IPS DF 19.7 (cell line): ENCODE results near the gene SELENOK.
A peak's percentile ranks its signal among the peaks of the same experiment; 100 is the strongest.
"Not testable (repeated sequence)": the region's sequence is repeated elsewhere in the genome, so short reads cannot be mapped to it uniquely, and the experiment has no call there.

Experiments used
- DNase-seq: peaks from one replicate; pipeline ENCODE4 v3.0.0-alpha.2; 2013; ENCODE audit warnings: low read depth, low spot score

The SELENOK gene

DNA sequence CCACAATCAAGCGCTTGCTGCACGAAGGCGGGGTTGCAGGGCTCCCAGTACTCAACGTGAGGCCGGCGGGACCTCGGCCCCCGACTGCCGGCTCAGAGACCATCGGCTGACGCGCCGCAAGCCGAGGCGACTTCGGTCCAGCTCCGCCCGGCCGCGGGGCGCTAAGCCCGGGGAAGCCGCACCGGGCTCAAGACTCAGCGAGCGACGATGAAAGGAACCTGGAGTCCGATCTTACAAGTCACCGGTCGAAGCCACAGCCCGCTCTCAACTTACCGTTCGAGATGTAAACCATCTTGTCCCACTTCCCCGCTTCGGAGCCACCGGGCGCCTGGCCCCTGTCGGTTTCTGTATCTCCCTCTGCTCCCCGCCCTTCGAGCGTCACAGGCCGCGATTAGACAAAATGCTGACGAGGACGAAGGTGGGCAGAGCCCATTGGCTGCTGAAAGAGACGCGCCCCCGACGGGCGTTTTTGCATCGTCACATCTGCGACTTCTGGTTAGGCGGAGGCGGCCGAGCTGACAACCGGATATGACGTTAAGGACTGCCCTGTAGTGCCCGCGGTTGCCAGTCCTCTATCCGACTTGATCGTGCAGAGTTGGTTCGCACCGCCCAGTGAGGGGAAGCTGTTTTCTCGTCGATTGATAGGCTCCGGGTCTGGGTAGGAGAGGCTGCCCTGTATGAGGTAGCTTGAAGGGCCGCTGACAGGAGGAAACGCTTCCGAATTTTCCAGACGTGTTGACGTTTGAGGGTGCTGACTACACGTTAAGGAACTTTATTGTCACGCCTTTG, at the start of gene SELENOK:
TSS of gene SELENOK (minus strand) at position 363 of the 789 bp plus-strand sequence.
- peak; percentile 98 for DNase-seq

DNA sequence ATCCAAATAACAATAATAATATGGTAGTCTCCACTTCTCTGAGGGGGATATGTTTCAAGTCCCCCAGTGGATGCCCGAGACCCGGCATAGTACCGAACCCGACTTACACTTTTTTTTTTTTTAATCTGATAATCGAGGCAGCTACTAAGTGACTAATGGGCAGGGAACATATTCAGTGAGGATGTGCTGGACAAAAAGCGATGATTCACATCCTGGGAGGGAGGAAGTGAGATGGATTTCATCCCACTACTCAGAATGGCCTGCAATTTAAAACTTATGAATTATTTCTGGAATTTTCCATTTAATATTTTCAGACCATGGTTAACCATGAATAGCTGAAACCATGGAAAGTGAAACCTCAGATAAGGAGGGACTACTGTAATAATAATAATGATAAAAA, 49.5 kb upstream of the SELENOK start:
- DNase-seq = no peak

DNA sequence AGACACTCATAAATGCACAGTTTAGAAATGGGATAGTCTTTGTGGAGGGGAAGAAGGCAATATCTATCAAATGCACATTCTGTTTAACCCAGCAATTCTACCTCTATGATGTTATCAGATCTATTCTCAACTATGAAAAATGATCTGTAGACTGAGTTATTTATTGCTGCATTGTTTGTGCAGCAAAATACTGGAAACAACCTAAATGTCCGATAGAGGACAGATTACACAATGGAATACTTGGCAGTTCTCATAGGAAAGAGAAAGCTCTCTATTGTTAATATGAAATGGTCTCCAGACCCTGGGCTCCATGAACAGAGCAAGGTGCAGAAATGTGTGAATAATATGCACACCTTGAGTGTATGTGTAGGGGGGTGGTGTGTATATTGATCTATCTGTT, 49.0 kb upstream of the SELENOK start:
- no peak for DNase-seq

DNA sequence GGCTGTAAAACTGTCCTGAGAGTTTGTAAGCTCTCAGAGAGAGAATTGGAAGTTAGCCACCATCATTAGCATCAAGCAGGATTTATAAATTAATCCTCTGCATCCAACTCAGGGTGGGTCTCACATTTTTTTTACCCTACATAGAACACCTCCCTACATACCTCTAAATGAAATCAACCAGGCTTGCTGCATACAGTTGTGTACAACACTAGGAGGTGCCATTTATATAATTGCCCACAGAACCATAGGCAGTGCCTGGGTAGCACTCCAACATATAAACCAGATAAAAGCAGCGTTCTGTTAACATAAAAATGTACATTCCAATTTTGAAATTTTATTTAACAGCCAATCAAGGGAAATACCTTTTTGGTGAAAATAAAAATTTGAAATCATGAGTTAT, 48.2 kb upstream of the SELENOK start:
- DNase-seq = no peak

DNA sequence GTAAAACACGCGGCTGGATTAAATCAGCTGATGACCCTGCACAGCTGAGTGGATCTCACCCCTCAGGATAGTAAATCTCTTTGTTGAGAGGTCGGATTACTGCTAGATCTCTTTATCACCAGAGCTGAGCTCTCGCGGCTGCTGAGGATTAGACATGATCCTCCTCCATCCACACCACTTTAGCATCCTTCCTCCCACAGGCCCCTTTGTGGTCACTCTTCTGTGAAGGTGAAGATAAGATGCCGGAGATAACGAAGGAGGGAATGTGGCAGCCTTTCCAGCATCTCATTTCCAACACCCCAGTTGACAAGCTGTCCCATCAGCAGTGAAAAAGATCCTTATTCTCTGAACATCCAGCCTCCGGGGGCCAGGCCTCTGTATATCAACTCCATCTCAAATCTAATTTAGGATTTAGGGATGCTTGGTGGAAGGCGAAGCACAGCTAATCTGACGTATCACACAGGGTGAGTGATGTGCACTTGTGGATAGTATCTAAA, 47.5 kb upstream of the SELENOK start:
- DNase-seq = no peak

DNA sequence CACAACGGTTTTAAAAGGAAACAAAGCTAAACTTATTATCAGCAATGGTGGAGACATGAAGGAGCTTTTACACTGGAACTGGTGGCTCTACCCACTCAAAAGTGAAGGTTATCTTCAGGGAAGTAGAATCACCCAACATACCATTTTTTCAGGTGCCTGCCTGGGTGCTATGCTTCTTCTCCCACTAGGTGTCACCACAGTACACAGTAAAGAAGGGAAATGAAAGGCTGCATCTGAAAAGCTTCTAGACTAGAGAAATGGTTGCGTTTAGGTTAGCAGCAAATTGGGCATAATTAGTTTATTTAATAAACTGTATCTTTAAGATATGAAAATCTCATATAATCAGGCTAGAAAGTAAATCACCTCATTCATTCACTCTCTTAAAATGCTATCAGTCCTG, 47.0 kb upstream of the SELENOK start:
- DNase-seq = peak; percentile 12

DNA sequence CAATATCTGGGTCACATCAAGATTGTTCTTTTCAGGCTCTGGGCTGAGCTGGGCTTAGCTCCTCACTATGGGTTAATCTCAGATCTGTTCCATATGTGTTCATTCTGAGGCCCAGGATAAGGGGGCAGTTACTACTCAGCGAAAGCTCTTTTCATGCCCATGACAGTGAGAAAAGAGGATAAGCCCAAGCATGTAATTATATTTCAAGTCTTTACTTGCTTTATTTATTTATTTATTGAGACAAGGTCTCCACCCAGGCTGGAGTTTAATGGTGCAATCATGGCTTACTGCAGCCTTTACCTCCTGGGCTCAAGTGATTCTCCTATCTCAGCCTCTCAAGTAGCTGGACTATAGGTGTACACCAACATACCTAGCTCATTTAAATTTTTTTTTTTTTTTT, 44.7 kb upstream of the SELENOK start:
- no peak for DNase-seq

DNA sequence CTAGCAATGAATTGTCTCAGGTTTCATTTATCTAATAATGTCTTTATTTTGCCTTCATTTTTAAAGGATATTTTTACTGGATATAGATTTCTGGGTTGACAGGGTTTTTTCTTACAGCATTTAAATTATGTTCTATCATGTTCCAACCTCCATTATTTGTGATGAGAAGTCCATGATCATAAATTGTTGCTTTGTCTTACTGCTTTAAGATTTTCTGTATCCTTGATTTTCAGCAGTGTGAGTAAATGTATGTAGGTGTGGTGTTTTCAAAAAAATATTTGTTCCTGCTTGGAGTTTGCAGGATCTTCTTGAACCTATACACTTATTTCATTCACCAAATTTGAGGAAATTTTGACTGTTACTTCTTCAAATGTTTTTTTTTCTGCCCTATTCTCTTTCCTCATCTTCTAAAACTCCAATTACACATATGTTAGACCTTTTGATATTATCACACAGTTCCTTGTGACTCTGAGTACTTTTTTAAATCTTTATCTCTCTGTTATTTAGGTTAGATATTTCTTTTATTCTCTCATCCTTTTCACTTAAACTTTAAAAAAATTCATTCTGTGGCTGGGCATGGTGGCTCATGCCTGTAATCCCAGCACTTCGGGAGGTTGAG, 43.7 kb upstream of the SELENOK start:
- no peak for DNase-seq

DNA sequence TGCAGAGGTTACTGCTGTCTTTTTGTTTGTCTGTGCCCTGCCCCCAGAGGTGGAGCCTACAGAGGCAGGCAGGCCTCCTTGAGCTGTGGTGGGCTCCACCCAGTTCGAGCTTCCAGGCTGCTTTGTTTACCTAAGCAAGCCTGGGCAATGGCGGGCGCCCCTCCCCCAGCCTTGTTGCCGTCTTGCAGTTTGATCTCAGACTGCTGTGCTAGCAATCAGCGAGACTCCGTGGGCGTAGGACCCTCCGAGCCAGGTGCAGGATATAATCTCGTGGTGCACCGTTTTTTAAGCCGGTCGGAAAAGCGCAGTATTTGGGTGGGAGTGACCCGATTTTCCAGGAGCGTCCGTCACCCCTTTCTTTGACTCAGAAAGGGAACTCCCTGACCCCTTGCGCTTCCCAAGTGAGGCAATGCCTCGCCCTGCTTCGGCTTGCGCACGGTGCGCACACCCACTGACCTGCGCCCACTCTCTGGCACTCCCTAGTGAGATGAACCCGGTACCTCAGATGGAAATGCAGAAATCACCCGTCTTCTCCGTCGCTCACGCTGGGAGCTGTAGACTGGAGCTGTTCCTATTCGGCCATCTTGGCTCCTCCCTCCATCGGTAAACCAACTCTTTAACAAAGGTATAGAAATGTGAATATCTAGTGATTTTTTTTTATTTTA, 35.7 kb upstream of the SELENOK start:
- not testable (repeated sequence) for DNase-seq

DNA sequence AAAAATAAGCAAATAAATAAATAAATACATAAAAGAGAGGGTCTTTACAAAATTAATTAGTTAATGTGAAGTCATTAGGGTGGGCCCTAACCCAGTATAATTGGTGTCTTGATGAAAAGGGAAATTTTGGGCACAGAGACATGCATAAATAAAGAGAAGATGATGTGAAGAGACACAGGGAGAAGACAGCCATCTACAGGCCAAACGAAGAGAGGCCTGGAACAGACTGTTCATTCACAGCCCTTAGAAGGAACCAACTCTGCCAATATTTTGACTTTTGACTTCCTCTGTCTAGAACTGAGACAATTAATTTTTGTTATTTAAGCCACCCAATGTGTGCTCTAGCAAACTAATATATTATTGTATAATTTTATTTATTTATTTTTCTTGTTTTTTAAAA, 29.6 kb upstream of the SELENOK start:
- DNase-seq = no peak

DNA sequence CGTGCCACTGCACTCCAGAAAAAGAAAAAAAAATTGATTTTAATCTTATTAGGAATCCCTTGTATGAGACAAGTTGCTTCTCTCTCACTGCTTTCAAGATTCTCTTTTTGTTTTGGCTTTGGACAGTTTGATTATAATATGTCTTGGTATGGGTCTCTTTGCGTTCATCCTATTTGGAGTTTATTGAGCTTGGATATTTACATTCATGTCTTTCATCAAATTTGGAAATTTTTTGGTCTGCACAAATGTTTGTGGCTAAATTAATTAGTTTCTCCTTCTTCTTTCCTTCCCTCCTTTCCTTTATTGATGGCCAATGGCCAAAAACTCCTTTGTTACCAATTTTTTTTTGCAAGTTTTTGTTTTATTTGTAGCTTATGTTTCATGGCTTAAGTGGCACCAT, 28.1 kb upstream of the SELENOK start:
- DNase-seq = no peak

DNA sequence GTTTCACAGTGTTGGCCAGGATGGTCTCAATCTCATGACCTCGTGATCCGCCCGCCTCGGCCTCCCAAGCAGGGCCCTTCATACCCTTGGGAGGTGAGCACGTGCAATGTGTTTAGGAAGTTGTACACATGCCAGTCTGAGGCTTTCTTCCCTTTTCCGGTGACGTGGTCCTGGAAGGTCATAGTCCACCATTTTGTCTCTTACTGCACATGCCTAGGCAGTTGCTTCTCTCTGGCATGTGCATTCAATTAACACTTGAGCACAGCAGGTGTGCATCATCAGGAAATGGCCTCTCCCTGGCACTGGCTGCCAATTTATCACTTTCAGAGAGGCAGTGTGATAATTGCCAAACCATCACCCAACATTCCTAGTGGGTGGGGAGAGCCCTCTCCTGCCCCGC, 21.7 kb upstream of the SELENOK start:
- no peak for DNase-seq

DNA sequence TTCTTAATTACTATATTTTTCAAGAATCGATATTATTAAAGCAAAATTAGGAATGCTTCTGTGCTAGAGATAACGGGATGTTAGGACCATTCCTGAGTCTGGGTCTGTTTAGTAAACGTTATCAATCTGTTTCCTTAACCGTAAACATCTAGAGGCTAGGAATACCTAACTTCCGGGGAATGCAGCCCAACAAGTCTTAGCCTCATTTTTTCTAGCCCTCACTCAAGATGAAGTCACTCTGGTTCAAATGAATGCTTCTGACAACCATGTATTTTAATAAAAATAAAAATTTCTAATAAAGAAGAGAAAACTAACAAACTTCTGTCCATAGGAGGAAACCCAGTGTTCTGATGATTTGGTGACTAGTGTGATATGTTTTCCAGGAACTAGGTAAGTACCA, 11.1 kb upstream of the SELENOK start:
- no peak for DNase-seq

DNA sequence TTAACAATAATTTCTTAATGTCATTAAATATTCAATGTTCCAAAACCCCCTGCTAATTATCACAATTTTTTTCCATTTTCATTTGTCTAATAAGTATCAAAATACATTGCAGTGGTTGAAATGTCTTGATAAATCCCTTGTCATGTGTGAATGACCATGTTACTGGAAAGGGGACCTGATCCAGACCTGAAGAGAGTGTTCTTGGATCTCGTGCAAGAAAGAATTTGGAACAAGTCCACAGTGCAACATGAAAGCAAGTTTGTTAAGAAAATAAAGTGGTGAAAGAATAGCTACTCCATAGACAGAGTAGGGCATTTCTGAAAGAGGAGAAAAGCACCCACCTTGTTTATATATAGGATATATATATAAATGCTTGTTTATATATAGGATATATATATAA, 10.4 kb upstream of the SELENOK start:
- no peak for DNase-seq

DNA sequence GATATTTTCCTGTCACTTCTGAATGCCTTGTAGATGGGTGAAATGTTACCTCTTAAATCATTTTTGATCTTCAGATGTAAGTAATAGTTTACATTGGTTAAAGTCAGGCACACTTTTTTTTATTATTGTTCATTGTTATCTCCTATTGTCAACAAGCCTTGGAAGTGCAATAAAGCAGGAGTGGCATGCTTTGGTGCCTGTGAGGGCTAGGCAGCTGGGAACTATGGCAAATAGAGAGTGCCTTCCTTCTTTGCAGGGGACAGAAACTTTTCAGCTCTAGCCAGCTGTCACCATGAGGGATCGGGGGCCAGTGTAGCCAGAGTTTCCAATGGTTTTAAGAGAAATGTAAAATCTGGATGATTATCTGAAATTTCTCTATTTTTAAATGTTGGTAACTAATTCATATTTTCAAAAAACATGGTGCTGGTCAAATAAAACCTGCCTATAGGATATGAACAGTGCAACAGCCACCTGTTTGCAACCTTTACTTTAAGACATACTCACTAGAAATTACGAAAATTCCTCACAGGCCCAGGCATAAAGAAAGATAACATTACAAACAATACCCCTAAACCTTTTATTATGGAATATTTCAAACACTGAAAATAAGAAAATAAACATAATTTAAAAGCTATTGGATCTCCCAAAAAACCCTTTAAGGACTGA, 9.1 kb upstream of the SELENOK start:
- DNase-seq = no peak

DNA sequence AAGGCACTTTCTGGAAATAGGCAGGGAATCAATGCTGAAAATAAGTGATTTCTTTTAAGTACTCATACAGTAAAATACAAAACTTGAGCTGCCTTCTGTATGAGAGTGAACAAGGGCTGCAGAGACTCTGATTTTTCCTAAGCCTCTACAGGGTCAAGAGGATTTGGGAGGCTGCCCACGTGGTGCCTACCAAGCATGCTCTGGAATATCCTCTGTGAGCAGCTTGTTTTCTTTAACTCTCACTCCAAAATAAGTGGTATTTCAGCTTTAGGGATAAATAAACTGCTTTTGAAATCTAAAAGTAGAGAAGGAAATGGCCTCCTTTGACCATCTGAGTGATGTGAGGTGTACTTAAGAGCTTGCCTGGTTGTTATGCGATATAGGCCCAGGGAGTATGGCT, 8.1 kb upstream of the SELENOK start:
- DNase-seq = no peak

DNA sequence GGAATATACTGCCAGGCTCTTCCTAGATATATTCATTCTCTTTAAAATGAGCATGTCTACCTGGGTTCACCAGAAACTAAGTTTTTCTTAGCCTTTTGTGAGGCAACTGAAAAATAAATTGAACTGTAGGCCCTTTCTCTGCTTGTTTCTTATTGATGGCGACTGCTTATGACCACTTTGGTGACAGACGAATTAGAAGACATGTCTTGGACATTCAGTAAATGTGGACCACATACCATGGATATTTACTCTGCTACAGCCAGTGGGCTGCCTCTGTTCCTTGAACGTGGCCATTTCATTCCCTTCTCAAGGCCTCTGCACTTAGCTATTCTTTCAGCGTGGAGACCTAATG, 603 bp upstream of the SELENOK start:
- no peak for DNase-seq

DNA sequence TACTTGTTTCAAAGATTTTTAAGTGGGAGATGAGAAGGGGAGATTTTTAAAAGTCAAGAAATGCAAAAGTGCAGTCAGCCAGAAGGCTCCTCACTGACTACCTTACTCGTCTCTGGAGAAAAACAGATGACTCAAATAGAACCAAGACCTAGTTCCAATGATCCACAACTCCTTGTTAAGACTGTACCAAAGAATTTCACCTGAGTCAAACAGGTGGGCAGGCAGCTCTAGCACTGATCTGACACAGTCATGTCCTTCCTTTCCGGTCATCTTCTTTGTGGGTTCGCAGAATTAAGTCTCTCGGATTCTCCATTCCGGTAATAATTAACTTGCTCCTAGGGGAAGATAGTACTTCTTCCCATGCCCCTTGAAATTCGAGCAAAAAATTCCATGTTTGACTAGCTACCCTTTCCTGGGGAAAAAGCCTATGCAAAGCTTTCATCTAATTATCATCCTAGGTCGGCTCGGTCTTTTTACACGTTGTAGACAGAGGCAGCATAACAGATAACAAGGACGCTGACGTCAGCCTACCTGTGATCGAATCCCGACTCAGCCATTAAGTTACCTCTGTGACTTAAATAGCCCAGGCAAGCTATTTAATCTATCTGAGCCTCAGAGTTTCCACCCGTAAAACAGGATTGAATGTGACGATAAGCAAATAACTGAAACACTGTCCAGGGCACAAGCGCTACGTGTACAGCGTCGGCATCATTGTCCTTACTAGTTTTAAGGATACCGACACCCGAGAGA, 758 bp downstream of the SELENOK start:
- DNase-seq = no peak

DNA sequence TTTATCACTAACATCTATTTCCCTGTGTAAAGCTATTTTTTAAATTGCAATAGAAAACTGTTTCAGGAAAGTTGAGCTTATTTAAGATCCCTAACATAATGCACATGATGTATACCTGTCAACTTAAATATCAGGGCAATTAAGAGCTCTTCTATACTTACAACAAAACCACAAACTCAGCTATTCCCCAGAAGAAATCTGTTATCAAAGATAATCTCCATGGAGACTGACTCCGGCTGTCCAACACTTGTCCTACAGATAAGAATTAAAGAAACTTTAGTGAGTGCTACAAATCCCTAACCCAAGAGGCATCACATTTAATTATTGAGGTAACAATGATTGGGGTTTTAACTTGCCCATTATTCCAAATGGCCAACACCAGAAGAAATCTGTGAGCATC, 3.4 kb downstream of the SELENOK start:
- DNase-seq = no peak

DNA sequence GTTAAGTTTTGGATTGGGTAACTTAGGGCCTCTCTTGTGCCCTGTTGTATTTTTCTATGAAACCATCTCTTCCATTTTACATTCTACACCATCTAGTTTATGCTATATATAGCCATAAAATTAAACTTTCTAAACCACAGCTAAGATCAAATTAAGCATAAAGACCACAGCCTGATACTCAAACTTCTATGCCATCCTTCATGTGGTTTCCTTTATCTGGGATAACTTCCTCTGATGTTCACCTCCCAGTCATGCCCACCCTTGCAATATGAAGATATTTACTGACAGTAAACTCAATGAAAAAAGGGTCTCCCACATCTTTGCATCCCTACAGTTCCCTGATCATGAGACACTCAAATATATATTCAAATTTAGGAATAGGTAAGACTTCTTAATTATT, 4.2 kb downstream of the SELENOK start:
- DNase-seq = no peak

DNA sequence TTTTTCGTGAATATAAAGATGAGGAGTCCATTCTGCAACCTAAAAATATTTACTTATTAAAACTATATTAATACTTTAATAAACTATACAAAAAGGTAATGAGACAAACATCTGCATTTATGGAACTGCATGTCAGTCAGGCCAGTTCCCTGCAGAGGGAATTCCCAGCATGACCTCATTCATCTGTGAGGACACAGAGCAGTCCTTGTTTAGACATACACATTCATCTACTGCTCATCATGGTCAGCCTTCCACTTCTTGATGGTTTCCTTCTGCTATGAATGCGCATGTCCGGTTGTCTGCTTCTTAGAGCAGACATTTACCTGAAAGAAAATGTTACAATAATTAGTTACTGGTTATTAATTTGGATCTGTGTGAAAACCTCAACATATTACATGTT, 6.4 kb downstream of the SELENOK start:
- DNase-seq = no peak

DNA sequence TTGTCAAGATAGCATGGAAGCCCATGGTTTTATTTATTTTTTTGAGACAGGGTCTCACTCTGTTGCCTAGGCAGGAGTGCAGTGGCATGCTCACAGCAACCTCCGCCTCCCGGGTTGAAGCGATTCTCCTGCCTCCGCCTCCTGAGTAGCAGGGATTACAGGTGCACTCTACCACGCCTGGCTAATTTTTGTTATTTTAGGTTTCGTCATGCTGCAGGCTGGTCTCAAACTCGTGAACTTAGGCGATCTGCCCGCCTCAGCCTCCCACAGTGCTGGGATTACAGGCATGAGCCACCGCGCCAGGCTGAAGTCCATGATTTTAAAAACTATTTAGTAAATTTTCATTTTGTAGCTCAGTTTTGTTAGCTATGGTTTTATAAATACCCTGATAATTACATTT, 7.0 kb downstream of the SELENOK start:
- DNase-seq = no peak
